GM23248 (cell line): ENCODE measurements around the gene LNX2.

Experiments
- EZH2 ChIP-seq: fragments of 200-600 bp; sonication (generic); IDR thresholded peaks from 2 replicates; pipeline ENCODE4 v1.6.1; 2018; ENCODE audit warnings: antibody characterized with exemption, mild to moderate bottlenecking; ENCODE audit not compliant: insufficient read depth, poor library complexity, severe bottlenecking
- EZH2phosphoT487 ChIP-seq: fragments of 200-600 bp; sonication (generic); IDR thresholded peaks from 2 replicates; pipeline ENCODE4 v1.6.1; 2018; ENCODE audit warnings: antibody characterized with exemption, moderate library complexity, mild to moderate bottlenecking, low read depth; ENCODE audit not compliant: insufficient read depth

- TF ChIP-seq EZH2 (no peak), EZH2phosphoT487 (no peak)
These were observed 45.4 kb upstream of the LNX2 start for GRCh38 chr13:27665761-27666160.
